Measurements from ENCODE around the gene DHRSX. TPM values are rescaled to one million over a fixed set of nuclear protein-coding genes. Genes with fewer than 3 reads are reported as not detected.

DHRSX gene
- total and polyA plus RNA-seq, 2 experiments from 2014 or later: 15.2 to 30.2 TPM

- Histone ChIP-seq H3K36me3 (ENCODE audit: low read depth) (no peaks in the 10 kb centered on the region), H4K20me1 (ENCODE audit: insufficient read depth) (no peaks in the 10 kb centered on the region)
Measured at GRCh38 chrX:2487366-2487765, 13.4 kb downstream of the DHRSX start.

GRCh38 chrX:2486476-2487133 is 14.2 kb downstream of the DHRSX start:
- no peaks in the 10 kb centered on the region for H3K9me3 ChIP-seq (ENCODE audit: low read depth)
- H3K36me3 ChIP-seq (ENCODE audit: low read depth): no peaks in the 10 kb centered on the region
- H3K4me2 ChIP-seq (ENCODE audit: unreplicated experiment): no peak overlapping the region
- no peaks in the 10 kb centered on the region for H3K27me3 ChIP-seq (replicated peaks; ENCODE audit: insufficient read depth)
- H3F3A ChIP-seq (ENCODE audit: insufficient read depth): peaks cover 33% of the 10 kb centered on the region
- H4K20me1 ChIP-seq (ENCODE audit: insufficient read depth): no peaks in the 10 kb centered on the region
- no peaks in the 10 kb centered on the region for H3K9me2 ChIP-seq (ENCODE audit: insufficient read depth)
- H3K9ac ChIP-seq: 0 out of 2 replicates have a peak overlapping the region, but pooled peaks have one; percentile 5
- 89 to 90% methylated on average over 28 to 29 of the region's 29 CpGs for WGBS, 2 experiments (ENCODE audit: low coverage in 1 of 2, low lambda C conversion rate in 2 of 2, missing lambda C conversion rate in 2 of 2)
- in situ Hi-C loops (cut with MboI): no loop called here
- no peak for DNase-seq
- peaks cover 43% of the 10 kb centered on the region for H3K79me2 ChIP-seq (ENCODE audit: insufficient read depth)
- no peak overlapping the region for H3K27ac ChIP-seq
- no peak for TF ChIP-seq EZH2 (IDR thresholded peaks at IDR 0.05; ENCODE audit: insufficient read depth, poor library complexity, severe bottlenecking)
- no peak for TF ChIP-seq EZH2phosphoT487 (IDR thresholded peaks at IDR 0.05; ENCODE audit: insufficient read depth, low read depth)
- H2AFZ ChIP-seq: no peak overlapping the region
- H3K4me1 ChIP-seq (ENCODE audit: insufficient read depth): peaks cover 11% of the 10 kb centered on the region; the same call in 1 of the 2 replicates
- H3K4me3 ChIP-seq: no peak overlapping the region

More at GRCh38 chrX:2487366-2487765, 13.4 kb downstream of the DHRSX start:
- peaks cover 46% of the 10 kb centered on the region for H3K79me2 ChIP-seq (ENCODE audit: insufficient read depth)
- H3K27me3 ChIP-seq (replicated peaks; ENCODE audit: insufficient read depth): no peaks in the 10 kb centered on the region
- no peak overlapping the region for H3K27ac ChIP-seq
- no peaks in the 10 kb centered on the region for H3K9me2 ChIP-seq (ENCODE audit: insufficient read depth)
- H3K9me3 ChIP-seq (ENCODE audit: low read depth): no peaks in the 10 kb centered on the region
- H3K4me3 ChIP-seq: no peak overlapping the region
- DNase-seq: no peak
- TF ChIP-seq EZH2phosphoT487 (IDR thresholded peaks at IDR 0.05; ENCODE audit: insufficient read depth, low read depth): no peak
- no peak for TF ChIP-seq EZH2 (IDR thresholded peaks at IDR 0.05; ENCODE audit: insufficient read depth, poor library complexity, severe bottlenecking)
- in situ Hi-C loops (cut with MboI): no loop called here
- peaks cover 33% of the 10 kb centered on the region for H3F3A ChIP-seq (ENCODE audit: insufficient read depth)
- no peak overlapping the region for H2AFZ ChIP-seq
- 91 to 92% methylated on average over 15 to 16 of the region's 16 CpGs for WGBS, 2 experiments (ENCODE audit: low coverage in 1 of 2, low lambda C conversion rate in 2 of 2, missing lambda C conversion rate in 2 of 2)
- no peak overlapping the region for H3K4me2 ChIP-seq (ENCODE audit: unreplicated experiment)
- peaks cover 11% of the 10 kb centered on the region; the same call in 1 of the 2 replicates for H3K4me1 ChIP-seq (ENCODE audit: insufficient read depth)
- H3K9ac ChIP-seq: no peak overlapping the region

DNA sequence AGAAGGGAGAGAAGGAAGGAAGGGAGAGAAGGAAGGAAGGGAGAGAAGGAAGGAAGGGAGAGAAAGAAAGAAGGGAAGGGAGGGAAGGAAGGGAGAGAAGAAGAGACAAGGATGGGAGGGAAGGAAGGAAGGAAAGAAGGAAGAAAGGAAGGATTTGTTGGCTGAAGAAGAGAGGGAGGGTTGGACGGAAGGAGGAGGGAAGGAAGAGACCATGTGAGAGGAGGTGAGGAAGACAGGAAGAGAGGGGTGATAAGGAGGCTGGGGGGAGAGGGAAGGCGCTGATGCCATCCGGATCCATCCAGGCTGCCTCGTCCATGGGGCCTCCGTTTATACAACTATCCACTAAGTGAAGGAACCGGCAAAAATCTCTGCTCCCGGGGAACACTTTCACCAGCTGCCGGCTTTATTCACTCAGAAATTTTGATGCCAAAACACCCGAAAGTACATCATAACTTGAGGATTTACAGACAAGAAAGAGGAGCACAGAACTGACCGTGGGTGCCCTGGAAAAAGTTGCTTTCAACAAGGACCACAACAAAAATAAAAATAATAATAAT is 14.9 kb downstream of the DHRSX start:
- DNase-seq: peak; percentile 3
- Histone ChIP-seq H3K4me1 (ENCODE audit: insufficient read depth) (peaks cover 11% of the 10 kb centered on the region; the same call in 1 of the 2 replicates), H3K4me3 (no peak overlapping the region), H3K79me2 (ENCODE audit: insufficient read depth) (peaks cover 45% of the 10 kb centered on the region), H3F3A (ENCODE audit: insufficient read depth) (peaks cover 33% of the 10 kb centered on the region), H3K36me3 (ENCODE audit: low read depth) (no peaks in the 10 kb centered on the region), H3K4me2 (ENCODE audit: unreplicated experiment) (no peak overlapping the region), H3K9me3 (ENCODE audit: low read depth) (no peaks in the 10 kb centered on the region), H3K9ac (peak overlapping the region; percentile 5; the same call in 1 of the 2 replicates), H3K9me2 (ENCODE audit: insufficient read depth) (no peaks in the 10 kb centered on the region), H4K20me1 (ENCODE audit: insufficient read depth) (no peaks in the 10 kb centered on the region), H2AFZ (no peak overlapping the region), H3K27me3 (replicated peaks; ENCODE audit: insufficient read depth) (no peaks in the 10 kb centered on the region), H3K27ac (peak overlapping the region; percentile 84; the same call in 1 of the 2 replicates)
- WGBS, 2 experiments (ENCODE audit: low coverage in 1 of 2, low lambda C conversion rate in 2 of 2, missing lambda C conversion rate in 2 of 2): 63 to 67% methylated on average over 7 to 10 of the region's 10 CpGs
- in situ Hi-C loops (cut with MboI): no loop called here
- no peak for TF ChIP-seq EZH2 (IDR thresholded peaks at IDR 0.05; ENCODE audit: insufficient read depth, poor library complexity, severe bottlenecking)
- no peak for TF ChIP-seq EZH2phosphoT487 (IDR thresholded peaks at IDR 0.05; ENCODE audit: insufficient read depth, low read depth)

DNA sequence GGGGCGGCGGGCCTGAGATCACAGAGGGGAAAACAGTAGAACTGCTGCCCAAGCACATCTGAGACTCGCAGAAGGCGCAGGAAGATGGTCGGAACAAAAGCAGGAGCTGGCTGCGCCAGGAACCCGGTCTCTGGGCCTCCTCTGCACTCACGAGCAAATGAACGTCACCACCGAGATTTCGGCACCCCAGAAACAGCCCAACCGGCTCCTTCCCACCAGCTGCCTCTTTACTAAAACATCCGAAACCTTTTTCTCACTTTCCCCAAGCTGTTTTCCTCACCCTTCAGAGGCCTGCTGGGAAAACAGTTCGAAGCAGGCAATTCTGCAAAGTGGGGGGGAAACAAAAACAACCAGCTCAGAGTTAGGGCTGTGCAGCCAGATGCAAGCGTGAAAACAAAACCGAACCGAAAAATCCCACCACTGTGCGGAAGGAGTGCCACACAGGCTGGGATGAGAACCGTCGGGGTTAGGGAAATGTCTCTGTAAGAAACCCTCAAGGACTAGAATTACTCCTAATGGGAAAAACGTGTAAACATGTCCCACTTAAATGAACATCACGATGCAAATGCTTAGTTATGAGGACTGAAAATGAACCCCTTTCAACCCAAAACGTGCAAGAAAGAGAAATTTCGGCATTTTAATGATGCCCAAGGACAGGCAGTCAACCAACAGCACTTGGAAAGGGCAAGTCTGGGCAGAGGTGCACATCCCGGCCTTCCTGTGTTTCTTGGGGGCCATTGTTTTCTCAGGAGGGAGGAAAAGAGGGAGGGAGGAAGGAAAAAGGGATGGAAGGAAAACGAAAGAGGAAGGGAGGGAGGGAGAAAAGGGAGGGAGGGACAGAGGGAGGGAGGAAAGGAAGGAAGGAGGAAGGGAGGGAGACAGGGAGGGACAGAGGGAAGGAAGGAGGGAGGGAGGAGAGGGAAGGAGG is 15.8 kb downstream of the DHRSX start:
- H4K20me1 ChIP-seq (ENCODE audit: insufficient read depth): no peaks in the 10 kb centered on the region
- H3K9me2 ChIP-seq (ENCODE audit: insufficient read depth): no peaks in the 10 kb centered on the region
- peak; percentile 76 for DNase-seq
- peak overlapping the region; percentile 95 for H2AFZ ChIP-seq
- no peaks in the 10 kb centered on the region for H3K9me3 ChIP-seq (ENCODE audit: low read depth)
- H3K36me3 ChIP-seq (ENCODE audit: low read depth): no peaks in the 10 kb centered on the region
- peaks cover 33% of the 10 kb centered on the region for H3F3A ChIP-seq (ENCODE audit: insufficient read depth)
- peak overlapping the region; percentile 84 for H3K27ac ChIP-seq
- peaks cover 54% of the 10 kb centered on the region for H3K79me2 ChIP-seq (ENCODE audit: insufficient read depth)
- TF ChIP-seq EZH2phosphoT487 (IDR thresholded peaks at IDR 0.05; ENCODE audit: insufficient read depth, low read depth) (no peak), EZH2 (IDR thresholded peaks at IDR 0.05; ENCODE audit: insufficient read depth, poor library complexity, severe bottlenecking) (no peak)
- H3K27me3 ChIP-seq (replicated peaks; ENCODE audit: insufficient read depth): no peaks in the 10 kb centered on the region
- peak overlapping the region; percentile 78 for H3K9ac ChIP-seq
- H3K4me3 ChIP-seq: peak overlapping the region; percentile 61
- H3K4me1 ChIP-seq (ENCODE audit: insufficient read depth): peaks cover 11% of the 10 kb centered on the region; the same call in 1 of the 2 replicates
- in situ Hi-C loops (cut with MboI): no loop called here
- H3K4me2 ChIP-seq (ENCODE audit: unreplicated experiment): peak overlapping the region; percentile 88
- WGBS, 2 experiments (ENCODE audit: low coverage in 1 of 2, low lambda C conversion rate in 2 of 2, missing lambda C conversion rate in 2 of 2): 4 to 5% methylated on average over 26 of the region's 26 CpGs

All from GM23248 (cell line).